Measurements from ENCODE around the gene KRT2. TPM values are rescaled to one million over a fixed set of nuclear protein-coding genes. Genes with fewer than 3 reads are reported as not detected.

Gene KRT2
- total RNA-seq, 1 experiment from 2014 or later = not detected

- ChIA-PET CTCF (no interaction called here), POLR2A (interaction anchor here (1.1 kb wide), 1 partner anchor 10 kb away, joined by 3 read pairs; no protein-coding TSS in a partner anchor)
- Mint-ChIP-seq H3K27ac (no peak overlapping the region), H3K36me3 (no peaks in the 10 kb centered on the region), H3K9me3 (no peaks in the 10 kb centered on the region), H3K4me1 (no peaks in the 10 kb centered on the region), H3K27me3 (ENCODE audit: low read depth) (peaks cover 37% of the 10 kb centered on the region), H3K4me3 (no peak overlapping the region)
- no peak for DNase-seq (ENCODE audit: low spot score)
- ATAC-seq = no peak
- TF ChIP-seq IRF2 (CRISPR knock-in tag; IDR thresholded peaks at IDR 0.05; ENCODE audit: borderline replicate concordance, low read depth) (no peak), JUN (CRISPR knock-in tag; IDR thresholded peaks at IDR 0.05) (no peak), KAT7 (CRISPR knock-in tag; IDR thresholded peaks at IDR 0.05; ENCODE audit: borderline replicate concordance) (no peak), TEAD4 (CRISPR knock-in tag; IDR thresholded peaks at IDR 0.05) (no peak), GTF2I (CRISPR knock-in tag; conservative IDR thresholded peaks at IDR 0.05) (no peak), TCF7 (CRISPR knock-in tag; IDR thresholded peaks at IDR 0.05; ENCODE audit: low read depth) (no peak), ZNF219 (CRISPR knock-in tag; IDR thresholded peaks at IDR 0.05; ENCODE audit: borderline replicate concordance) (no peak), SMAD4 (CRISPR knock-in tag; IDR thresholded peaks at IDR 0.05) (no peak), MXD4 (CRISPR knock-in tag; IDR thresholded peaks at IDR 0.05; ENCODE audit: borderline replicate concordance) (no peak), NR3C1 (CRISPR knock-in tag; conservative IDR thresholded peaks at IDR 0.05; ENCODE audit: low read depth) (no peak), ZNF121 (CRISPR knock-in tag; IDR thresholded peaks at IDR 0.05) (no peak), ZNF425 (CRISPR knock-in tag; conservative IDR thresholded peaks at IDR 0.05) (no peak)
- TF ChIP-seq, protein P1, sequence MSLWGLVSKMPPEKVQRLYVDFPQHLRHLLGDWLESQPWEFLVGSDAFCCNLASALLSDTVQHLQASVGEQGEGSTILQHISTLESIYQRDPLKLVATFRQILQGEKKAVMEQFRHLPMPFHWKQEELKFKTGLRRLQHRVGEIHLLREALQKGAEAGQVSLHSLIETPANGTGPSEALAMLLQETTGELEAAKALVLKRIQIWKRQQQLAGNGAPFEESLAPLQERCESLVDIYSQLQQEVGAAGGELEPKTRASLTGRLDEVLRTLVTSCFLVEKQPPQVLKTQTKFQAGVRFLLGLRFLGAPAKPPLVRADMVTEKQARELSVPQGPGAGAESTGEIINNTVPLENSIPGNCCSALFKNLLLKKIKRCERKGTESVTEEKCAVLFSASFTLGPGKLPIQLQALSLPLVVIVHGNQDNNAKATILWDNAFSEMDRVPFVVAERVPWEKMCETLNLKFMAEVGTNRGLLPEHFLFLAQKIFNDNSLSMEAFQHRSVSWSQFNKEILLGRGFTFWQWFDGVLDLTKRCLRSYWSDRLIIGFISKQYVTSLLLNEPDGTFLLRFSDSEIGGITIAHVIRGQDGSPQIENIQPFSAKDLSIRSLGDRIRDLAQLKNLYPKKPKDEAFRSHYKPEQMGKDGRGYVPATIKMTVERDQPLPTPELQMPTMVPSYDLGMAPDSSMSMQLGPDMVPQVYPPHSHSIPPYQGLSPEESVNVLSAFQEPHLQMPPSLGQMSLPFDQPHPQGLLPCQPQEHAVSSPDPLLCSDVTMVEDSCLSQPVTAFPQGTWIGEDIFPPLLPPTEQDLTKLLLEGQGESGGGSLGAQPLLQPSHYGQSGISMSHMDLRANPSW (CRISPR knock-in tag; conservative IDR thresholded peaks at IDR 0.05; ENCODE audit: low read depth) = no peak
- TF ChIP-seq, protein P2, sequence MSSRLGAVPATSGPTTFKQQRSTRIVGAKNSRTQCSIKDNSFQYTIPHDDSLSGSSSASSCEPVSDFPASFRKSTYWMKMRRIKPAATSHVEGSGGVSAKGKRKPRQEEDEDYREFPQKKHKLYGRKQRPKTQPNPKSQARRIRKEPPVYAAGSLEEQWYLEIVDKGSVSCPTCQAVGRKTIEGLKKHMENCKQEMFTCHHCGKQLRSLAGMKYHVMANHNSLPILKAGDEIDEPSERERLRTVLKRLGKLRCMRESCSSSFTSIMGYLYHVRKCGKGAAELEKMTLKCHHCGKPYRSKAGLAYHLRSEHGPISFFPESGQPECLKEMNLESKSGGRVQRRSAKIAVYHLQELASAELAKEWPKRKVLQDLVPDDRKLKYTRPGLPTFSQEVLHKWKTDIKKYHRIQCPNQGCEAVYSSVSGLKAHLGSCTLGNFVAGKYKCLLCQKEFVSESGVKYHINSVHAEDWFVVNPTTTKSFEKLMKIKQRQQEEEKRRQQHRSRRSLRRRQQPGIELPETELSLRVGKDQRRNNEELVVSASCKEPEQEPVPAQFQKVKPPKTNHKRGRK (CRISPR knock-in tag; IDR thresholded peaks at IDR 0.05; ENCODE audit: borderline replicate concordance) = no peak
- TF ChIP-seq, protein P3, sequence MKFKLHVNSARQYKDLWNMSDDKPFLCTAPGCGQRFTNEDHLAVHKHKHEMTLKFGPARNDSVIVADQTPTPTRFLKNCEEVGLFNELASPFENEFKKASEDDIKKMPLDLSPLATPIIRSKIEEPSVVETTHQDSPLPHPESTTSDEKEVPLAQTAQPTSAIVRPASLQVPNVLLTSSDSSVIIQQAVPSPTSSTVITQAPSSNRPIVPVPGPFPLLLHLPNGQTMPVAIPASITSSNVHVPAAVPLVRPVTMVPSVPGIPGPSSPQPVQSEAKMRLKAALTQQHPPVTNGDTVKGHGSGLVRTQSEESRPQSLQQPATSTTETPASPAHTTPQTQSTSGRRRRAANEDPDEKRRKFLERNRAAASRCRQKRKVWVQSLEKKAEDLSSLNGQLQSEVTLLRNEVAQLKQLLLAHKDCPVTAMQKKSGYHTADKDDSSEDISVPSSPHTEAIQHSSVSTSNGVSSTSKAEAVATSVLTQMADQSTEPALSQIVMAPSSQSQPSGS (CRISPR knock-in tag; IDR thresholded peaks at IDR 0.05; ENCODE audit: borderline replicate concordance, low read depth) = no peak
- TF ChIP-seq, protein P4, sequence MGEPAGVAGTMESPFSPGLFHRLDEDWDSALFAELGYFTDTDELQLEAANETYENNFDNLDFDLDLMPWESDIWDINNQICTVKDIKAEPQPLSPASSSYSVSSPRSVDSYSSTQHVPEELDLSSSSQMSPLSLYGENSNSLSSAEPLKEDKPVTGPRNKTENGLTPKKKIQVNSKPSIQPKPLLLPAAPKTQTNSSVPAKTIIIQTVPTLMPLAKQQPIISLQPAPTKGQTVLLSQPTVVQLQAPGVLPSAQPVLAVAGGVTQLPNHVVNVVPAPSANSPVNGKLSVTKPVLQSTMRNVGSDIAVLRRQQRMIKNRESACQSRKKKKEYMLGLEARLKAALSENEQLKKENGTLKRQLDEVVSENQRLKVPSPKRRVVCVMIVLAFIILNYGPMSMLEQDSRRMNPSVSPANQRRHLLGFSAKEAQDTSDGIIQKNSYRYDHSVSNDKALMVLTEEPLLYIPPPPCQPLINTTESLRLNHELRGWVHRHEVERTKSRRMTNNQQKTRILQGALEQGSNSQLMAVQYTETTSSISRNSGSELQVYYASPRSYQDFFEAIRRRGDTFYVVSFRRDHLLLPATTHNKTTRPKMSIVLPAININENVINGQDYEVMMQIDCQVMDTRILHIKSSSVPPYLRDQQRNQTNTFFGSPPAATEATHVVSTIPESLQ (CRISPR knock-in tag; IDR thresholded peaks at IDR 0.05) = no peak
Observed at GRCh38 chr12:52600071-52600470, 51.9 kb downstream of the KRT2 start.

DNA sequence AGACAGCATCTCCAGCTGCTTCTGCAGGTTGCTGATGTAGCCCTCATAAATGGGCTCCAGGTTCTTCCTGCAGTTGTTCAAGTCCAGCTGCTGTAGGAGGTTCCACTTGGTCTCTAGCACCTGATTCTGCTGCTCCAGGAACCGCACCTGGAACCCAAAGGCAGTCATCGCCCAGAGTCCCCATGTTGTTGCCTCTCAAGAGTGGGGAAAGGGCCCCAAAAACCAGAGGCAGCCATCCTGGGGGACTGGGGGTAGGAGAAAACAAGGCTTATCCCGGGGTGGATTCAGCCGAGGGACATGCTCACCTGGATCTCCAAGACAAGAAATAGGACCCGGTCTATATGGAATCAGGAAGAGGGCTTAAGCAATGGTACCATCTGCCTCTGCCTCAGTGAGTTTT is 53.0 kb downstream of the KRT2 start:
- Mint-ChIP-seq H3K4me1 (no peaks in the 10 kb centered on the region), H3K27ac (no peak overlapping the region), H3K9me3 (no peaks in the 10 kb centered on the region), H3K27me3 (ENCODE audit: low read depth) (peaks cover 37% of the 10 kb centered on the region), H3K36me3 (no peaks in the 10 kb centered on the region), H3K4me3 (no peak overlapping the region)
- ATAC-seq (no peak), DNase-seq (ENCODE audit: low spot score) (no peak)
- POLR2A ChIA-PET = no interaction called here
- CTCF ChIA-PET = no interaction called here
- no peak for TF ChIP-seq ZNF671 (CRISPR knock-in tag; IDR thresholded peaks at IDR 0.05)
- TF ChIP-seq, protein P5, sequence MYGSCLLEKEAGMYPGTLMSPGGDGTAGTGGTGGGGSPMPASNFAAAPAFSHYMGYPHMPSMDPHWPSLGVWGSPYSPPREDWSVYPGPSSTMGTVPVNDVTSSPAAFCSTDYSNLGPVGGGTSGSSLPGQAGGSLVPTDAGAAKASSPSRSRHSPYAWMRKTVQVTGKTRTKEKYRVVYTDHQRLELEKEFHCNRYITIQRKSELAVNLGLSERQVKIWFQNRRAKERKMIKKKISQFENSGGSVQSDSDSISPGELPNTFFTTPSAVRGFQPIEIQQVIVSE (CRISPR knock-in tag; IDR thresholded peaks at IDR 0.05; ENCODE audit: borderline replicate concordance) = no peak
- TF ChIP-seq TEAD1 (CRISPR knock-in tag; IDR thresholded peaks at IDR 0.05) = no peak
